HEK293T (cell line): ENCODE data around the gene CLEC1A.

Experiments used
- FOXA1 ChIP-seq: fragments of 450-650 bp; IDR thresholded peaks from 2 replicates; pipeline ENCODE4 v1.6.1; 2016; ENCODE audit warnings: mild to moderate bottlenecking
- FOXM1 ChIP-seq: fragments of 450-650 bp; IDR thresholded peaks from 2 replicates; pipeline ENCODE4 v1.6.1; 2017; ENCODE audit warnings: mild to moderate bottlenecking, borderline replicate concordance
- HDGF ChIP-seq: fragments of 450-650 bp; IDR thresholded peaks from 2 replicates; pipeline ENCODE4 v1.6.1; 2017; ENCODE audit warnings: antibody characterized with exemption, borderline replicate concordance
- L3MBTL2 ChIP-seq: fragments of 450-650 bp; conservative IDR thresholded peaks from 2 replicates; pipeline ENCODE4 v1.6.1; 2016; ENCODE audit warnings: mild to moderate bottlenecking
- SP1 ChIP-seq: fragments of 450-650 bp; IDR thresholded peaks from 2 replicates; pipeline ENCODE4 v1.6.1; 2017

GRCh38 chr12:10121278-10121677, 22.5 kb upstream of the CLEC1A start:
- TF ChIP-seq FOXA1 (no peak), L3MBTL2 (no peak), SP1 (no peak), HDGF (no peak), FOXM1 (no peak)
